Vagina (tissue), 2 donors: ENCODE results near the gene POP5. TPM values are rescaled to one million over a fixed set of nuclear protein-coding genes. Genes with fewer than 3 reads are reported as not detected.
"Not testable (repeated sequence)": the region's sequence is repeated elsewhere in the genome, so short reads cannot be mapped to it uniquely, and the experiment has no call there.

Experiments used
- DNase-seq, 2 donors: peaks; one replicate each; pipeline ENCODE4 v3.0.0-alpha.2; 2017; ENCODE audit errors: extremely low spot score in 2 of 2
- H3K27ac ChIP-seq: fragments of 200-600 bp; sonication (generic); one replicate; pipeline ENCODE4 v1.5.1; 2019
- H3K27me3 ChIP-seq: fragments of 200-600 bp; sonication (generic); one replicate; pipeline ENCODE4 v1.5.1; 2019
- H3K36me3 ChIP-seq, 2 donors: fragments of 200-600 bp; sonication (generic); one replicate each; pipeline ENCODE4 v1.5.1; 2017 to 2019
- H3K4me1 ChIP-seq: fragments of 200-600 bp; sonication (generic); one replicate; pipeline ENCODE4 v1.5.1; 2019
- H3K4me3 ChIP-seq, 2 donors: fragments of 200-600 bp; sonication (generic); 1 replicate in 1 of 2; 2 replicates in 1 of 2; pipeline ENCODE4 v1.5.1; 2016 to 2019
- H3K9me3 ChIP-seq: fragments of 200-600 bp; sonication (generic); one replicate; pipeline ENCODE4 v1.5.1; 2019
- CTCF ChIP-seq, 3 experiments: fragments of 450-650 bp in 2 of 3; fragments of 200-600 bp in 1 of 3; sonication (generic) in 1 of 3; IDR thresholded peaks; one replicate each; pipeline ENCODE4 v1.5.1; 2017 to 2019; ENCODE audit warnings: antibody characterized with exemption in 3 of 3, mild to moderate bottlenecking in 2 of 3, moderate library complexity in 2 of 3
- POLR2A ChIP-seq, 2 donors: fragments of 450-650 bp; IDR thresholded peaks; one replicate each; pipeline ENCODE4 v1.6.1; 2017; ENCODE audit warnings: antibody characterized with exemption in 2 of 2, mild to moderate bottlenecking in 2 of 2, moderate library complexity in 2 of 2
- POLR2AphosphoS5 ChIP-seq, 2 donors: sonication (generic); formaldehyde crosslinking; IDR thresholded peaks; one replicate each; pipeline ENCODE4 v1.9.0; 2017; ENCODE audit warnings: antibody characterized with exemption in 2 of 2, mild to moderate bottlenecking in 2 of 2, low read depth in 1 of 2; ENCODE audit not compliant: insufficient read depth in 1 of 2
- intact Hi-C: fragments of 100-400 bp; cut with DNase I; formaldehyde crosslinking; loops from one replicate; pipeline ENCODE4 v1.15.1; 2023
- total RNA-seq: library from RNA; depleted of rRNA; stranded (reverse); fragments of >200 nt; gene quantifications from one replicate; pipeline ENCODE4 v1.2.3, GENCODE V29; 2016

The POP5 gene
- total RNA-seq, 1 donor from 2014 or later, result 35.6 TPM

DNA sequence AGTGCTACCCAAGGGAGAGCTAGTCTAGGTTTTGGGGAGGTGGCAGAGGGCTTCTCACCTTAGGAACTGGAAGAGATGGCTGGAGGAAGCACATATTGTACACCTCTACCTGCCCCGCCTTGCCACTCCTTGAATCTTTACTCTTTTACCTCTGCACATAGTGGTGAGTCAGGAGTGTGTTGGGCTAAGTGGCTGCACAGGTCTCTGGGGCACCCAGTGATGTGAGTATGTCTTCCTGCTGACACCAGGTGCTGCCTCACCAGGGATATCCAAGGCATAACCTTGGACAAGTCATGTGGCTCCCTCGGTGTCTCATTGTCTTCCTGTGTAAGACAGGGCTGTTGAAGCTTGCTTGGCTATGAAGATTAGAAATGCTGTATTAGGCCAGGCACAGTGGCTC, 39.4 kb upstream of the POP5 start:
- no peaks in the 10 kb centered on the region for H3K4me1 ChIP-seq
- TF ChIP-seq CTCF (IDR thresholded peaks at IDR 0.05), result no peak
- no peak for TF ChIP-seq POLR2A (IDR thresholded peaks at IDR 0.05)
- no peak for TF ChIP-seq POLR2AphosphoS5 (IDR thresholded peaks at IDR 0.05; ENCODE audit: insufficient read depth in 1 of 2, low read depth in 1 of 2)
- H3K27ac ChIP-seq, result no peak overlapping the region
- intact Hi-C loops, result no loop called here
- H3K4me3 ChIP-seq, result no peak overlapping the region
- H3K36me3 ChIP-seq, result no peaks in the 10 kb centered on the region
- no peak for DNase-seq
- no peaks in the 10 kb centered on the region for H3K27me3 ChIP-seq
- H3K9me3 ChIP-seq, result no peaks in the 10 kb centered on the region

DNA sequence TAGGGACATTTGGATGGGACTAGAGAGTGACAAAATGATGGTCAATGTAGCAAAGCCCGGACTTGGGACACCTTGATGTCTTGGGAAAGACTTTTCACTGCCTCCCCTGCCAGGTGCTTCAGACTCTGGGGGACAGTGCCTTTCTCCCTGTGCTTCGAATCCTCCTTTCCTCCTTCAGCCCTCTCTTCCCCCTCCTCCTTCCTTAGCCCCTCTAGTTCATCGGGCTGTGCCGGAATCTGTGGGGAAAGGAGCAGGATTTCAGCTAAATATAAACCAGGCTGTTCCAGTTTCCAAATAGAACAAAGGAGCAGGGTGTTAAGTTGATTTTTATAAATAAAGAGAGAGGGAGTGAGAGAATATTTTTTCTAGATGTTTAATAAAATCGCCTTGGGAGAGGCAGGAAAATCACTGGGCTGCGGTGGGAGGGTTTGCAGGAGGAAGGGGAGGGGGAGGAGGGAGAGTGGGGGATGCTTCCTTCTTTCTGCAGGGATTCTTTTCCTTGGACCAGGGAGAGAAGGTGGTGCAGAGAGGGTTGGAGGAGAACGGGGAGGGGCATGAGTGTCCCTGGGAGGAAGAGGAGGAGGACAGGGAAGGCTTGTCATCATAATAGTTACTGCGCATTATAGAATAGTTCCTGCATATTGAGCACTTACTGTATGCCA, 37.9 kb upstream of the POP5 start:
- Histone ChIP-seq H3K4me1 (no peaks in the 10 kb centered on the region), H3K9me3 (no peaks in the 10 kb centered on the region), H3K36me3 (no peaks in the 10 kb centered on the region), H3K27me3 (no peaks in the 10 kb centered on the region), H3K27ac (no peak overlapping the region), H3K4me3 (no peak overlapping the region)
- intact Hi-C loops, result no loop called here
- no peak for DNase-seq
- no peak for TF ChIP-seq POLR2A (IDR thresholded peaks at IDR 0.05)
- no peak for TF ChIP-seq POLR2AphosphoS5 (IDR thresholded peaks at IDR 0.05; ENCODE audit: insufficient read depth in 1 of 2, low read depth in 1 of 2)
- no peak for TF ChIP-seq CTCF (IDR thresholded peaks at IDR 0.05)

DNA sequence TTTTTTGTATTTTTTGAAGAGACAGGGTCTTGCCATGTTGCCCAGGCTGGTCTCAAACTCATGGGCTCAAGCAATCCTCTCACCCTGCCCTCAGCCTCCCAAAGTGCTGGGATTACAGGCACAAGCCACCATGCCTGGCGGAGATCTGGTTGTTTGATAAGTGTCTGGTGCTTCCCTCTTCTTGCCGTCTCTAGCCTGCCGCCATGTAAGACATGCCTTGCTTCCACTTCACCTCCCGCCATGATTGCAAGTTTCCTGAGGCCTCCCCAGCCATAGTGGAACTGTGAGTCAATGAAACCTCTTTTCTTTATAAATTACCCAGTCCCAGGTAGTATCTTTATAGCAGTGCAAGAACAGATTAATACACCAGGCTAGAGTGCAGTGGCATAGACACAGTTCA, 36.6 kb upstream of the POP5 start:
- DNase-seq, H3K27me3 ChIP-seq, H3K36me3 ChIP-seq, H3K4me3 ChIP-seq, intact Hi-C loops, H3K27ac ChIP-seq, H3K9me3 ChIP-seq, H3K4me1 ChIP-seq: not testable (repeated sequence)

GRCh38 chr12:120617193-120617592, 36.0 kb upstream of the POP5 start:
- H3K9me3 ChIP-seq, intact Hi-C loops, H3K4me3 ChIP-seq, H3K27me3 ChIP-seq, H3K27ac ChIP-seq, DNase-seq, H3K4me1 ChIP-seq, H3K36me3 ChIP-seq: not testable (repeated sequence)

GRCh38 chr12:120614848-120615247, 33.6 kb upstream of the POP5 start:
- Histone ChIP-seq H3K27ac (no peak overlapping the region), H3K4me1 (no peaks in the 10 kb centered on the region), H3K9me3 (no peaks in the 10 kb centered on the region), H3K36me3 (no peaks in the 10 kb centered on the region), H3K4me3 (no peak overlapping the region), H3K27me3 (no peaks in the 10 kb centered on the region)
- TF ChIP-seq POLR2AphosphoS5 (IDR thresholded peaks at IDR 0.05; ENCODE audit: insufficient read depth in 1 of 2, low read depth in 1 of 2), result no peak
- TF ChIP-seq POLR2A (IDR thresholded peaks at IDR 0.05), result no peak
- TF ChIP-seq CTCF (IDR thresholded peaks at IDR 0.05), result no peak
- DNase-seq, result no peak
- intact Hi-C loops, result no loop called here

DNA sequence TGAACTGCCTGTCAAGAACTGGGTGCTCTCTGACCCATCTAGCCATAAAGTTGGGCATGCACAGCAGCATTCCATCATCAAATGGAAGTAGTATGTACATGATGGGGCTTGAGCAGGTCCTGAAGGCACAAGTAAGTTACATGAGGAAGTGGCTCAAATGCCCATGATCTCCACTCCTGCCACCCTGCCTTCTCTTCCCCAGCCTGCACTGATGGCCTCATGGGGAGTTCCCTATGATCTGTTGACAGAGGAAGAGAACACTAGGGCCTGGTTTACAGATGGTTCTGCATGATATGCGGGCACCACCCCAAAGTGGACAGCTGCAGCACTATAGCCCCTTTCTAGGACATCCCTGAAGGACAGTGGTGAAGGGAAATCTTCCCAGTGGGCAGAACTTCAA, 30.3 kb upstream of the POP5 start:
- H3K27me3 ChIP-seq, H3K36me3 ChIP-seq, intact Hi-C loops, H3K27ac ChIP-seq, H3K4me1 ChIP-seq, H3K4me3 ChIP-seq, H3K9me3 ChIP-seq, DNase-seq: not testable (repeated sequence)

- H3K4me3 ChIP-seq, result no peak overlapping the region
- intact Hi-C loops, result no loop called here
- H3K27ac ChIP-seq, result no peak overlapping the region
- TF ChIP-seq CTCF (IDR thresholded peaks at IDR 0.05) (no peak), POLR2AphosphoS5 (IDR thresholded peaks at IDR 0.05; ENCODE audit: insufficient read depth in 1 of 2, low read depth in 1 of 2) (no peak), POLR2A (IDR thresholded peaks at IDR 0.05) (no peak)
- H3K36me3 ChIP-seq, result no peaks in the 10 kb centered on the region
- H3K4me1 ChIP-seq, result no peaks in the 10 kb centered on the region
- no peaks in the 10 kb centered on the region for H3K9me3 ChIP-seq
- no peaks in the 10 kb centered on the region for H3K27me3 ChIP-seq
- no peak for DNase-seq
These were observed 29.4 kb upstream of the POP5 start for GRCh38 chr12:120610560-120610959.

DNA sequence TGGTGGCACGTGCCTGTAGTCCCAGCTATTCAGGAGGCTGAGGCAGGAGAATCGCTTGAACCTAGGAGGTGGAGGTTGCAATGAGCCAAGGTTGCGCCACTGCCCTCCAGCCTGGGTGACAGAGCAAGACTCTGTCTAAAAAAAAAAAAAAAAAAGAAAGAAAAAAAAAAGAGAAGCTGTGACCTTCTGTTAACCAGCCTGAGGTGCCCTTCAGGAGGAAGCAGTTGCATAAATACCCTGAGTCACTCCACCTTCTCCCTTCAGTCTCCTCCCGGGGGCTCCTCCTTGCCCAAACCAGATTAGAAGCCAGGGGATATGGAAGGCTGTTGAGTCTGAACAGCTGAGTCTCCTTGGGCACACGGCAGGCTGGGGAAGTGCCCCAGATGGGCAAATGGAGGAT, 21.2 kb upstream of the POP5 start:
- intact Hi-C loops, H3K27ac ChIP-seq, H3K27me3 ChIP-seq, H3K4me3 ChIP-seq, DNase-seq, H3K36me3 ChIP-seq, H3K9me3 ChIP-seq, H3K4me1 ChIP-seq: not testable (repeated sequence)
